HepG2 (cell line): Measurements from ENCODE around the gene TMEM14C. TPM values are rescaled to one million over a fixed set of nuclear protein-coding genes. Genes with fewer than 3 reads are reported as not detected.
A peak's percentile ranks its signal among the peaks of the same experiment; 100 is the strongest.

Experiments
- ATF1 ChIP-seq: IDR thresholded peaks from 2 replicates; pipeline ENCODE4 v1.6.1; 2016; ENCODE audit warnings: mild to moderate bottlenecking, control low read depth
- ATF5 ChIP-seq: sonication (generic); formaldehyde crosslinking; IDR thresholded peaks from 2 replicates; pipeline ENCODE4 v1.4.0; 2020; ENCODE audit warnings: mild to moderate bottlenecking, low read depth, missing genetic modification reagents
- ATF7-NPFF ChIP-seq: sonication (generic); formaldehyde crosslinking; IDR thresholded peaks from 2 replicates; pipeline ENCODE4 v1.8.1; 2023; ENCODE audit warnings: mild to moderate bottlenecking, low read depth, missing genetic modification reagents, moderate library complexity
- HOXD1 ChIP-seq: sonication (generic); formaldehyde crosslinking; IDR thresholded peaks from 2 replicates; pipeline ENCODE4 v1.5.0; 2020; ENCODE audit warnings: missing genetic modification reagents
- MXD4 ChIP-seq: IDR thresholded peaks from 2 replicates; pipeline ENCODE4 v1.6.1; 2016; ENCODE audit warnings: mild to moderate bottlenecking, missing biosample characterization, missing genetic modification reagents
- NR0B2 ChIP-seq: sonication (generic); formaldehyde crosslinking; IDR thresholded peaks from 2 replicates; pipeline ENCODE4 v1.4.0; 2020; ENCODE audit warnings: mild to moderate bottlenecking, missing genetic modification reagents
- PAF1 ChIP-seq: IDR thresholded peaks from 2 replicates; pipeline ENCODE4 v1.6.1; 2016; ENCODE audit warnings: missing genetic modification reagents, missing compliant biosample characterization
- PHF21A ChIP-seq: sonication (generic); formaldehyde crosslinking; IDR thresholded peaks from 2 replicates; pipeline ENCODE4 v1.5.0; 2020; ENCODE audit warnings: mild to moderate bottlenecking, missing genetic modification reagents
- PLRG1 ChIP-seq: fragments of 450-650 bp; conservative IDR thresholded peaks from 2 replicates; pipeline ENCODE4 v1.6.1; 2016
- POLR2A ChIP-seq, 2 experiments: IDR thresholded peaks; 2 replicates each; pipeline ENCODE4 v1.6.1; 2011; ENCODE audit warnings: low read depth in 2 of 2, low read length in 2 of 2, mild to moderate bottlenecking in 1 of 2, moderate library complexity in 1 of 2; ENCODE audit not compliant: insufficient read depth in 1 of 2
- REL ChIP-seq: sonication (generic); formaldehyde crosslinking; conservative IDR thresholded peaks from 2 replicates; pipeline ENCODE4 v1.8.0; 2022; ENCODE audit warnings: mild to moderate bottlenecking, missing genetic modification reagents, moderate library complexity
- RFX3 ChIP-seq: IDR thresholded peaks from 2 replicates; pipeline ENCODE4 v1.6.1; 2016; ENCODE audit warnings: missing biosample characterization, missing genetic modification reagents
- SALL1 ChIP-seq: sonication (generic); formaldehyde crosslinking; IDR thresholded peaks from 2 replicates; pipeline ENCODE4 v1.8.0; 2022; ENCODE audit warnings: mild to moderate bottlenecking, missing genetic modification reagents
- TSC22D2 ChIP-seq: sonication (generic); formaldehyde crosslinking; IDR thresholded peaks from 2 replicates; pipeline ENCODE4 v1.5.1; 2020; ENCODE audit warnings: missing genetic modification reagents, mild to moderate bottlenecking, borderline replicate concordance
- ZBTB3 ChIP-seq: sonication (generic); formaldehyde crosslinking; IDR thresholded peaks from 2 replicates; pipeline ENCODE4 v1.4.0; 2020; ENCODE audit warnings: low read depth, mild to moderate bottlenecking, moderate library complexity, missing genetic modification reagents, borderline replicate concordance
- ZFP37 ChIP-seq: sonication (generic); formaldehyde crosslinking; IDR thresholded peaks from 2 replicates; pipeline ENCODE4 v1.4.0; 2020; ENCODE audit warnings: missing genetic modification reagents, borderline replicate concordance
- ZMYM3 ChIP-seq: sonication (generic); formaldehyde crosslinking; IDR thresholded peaks from 2 replicates; pipeline ENCODE4 v1.5.1; 2020; ENCODE audit warnings: mild to moderate bottlenecking, missing genetic modification reagents
- ZNF549 ChIP-seq: sonication (generic); formaldehyde crosslinking; IDR thresholded peaks from 2 replicates; pipeline ENCODE4 v1.5.0; 2020; ENCODE audit warnings: missing genetic modification reagents
- ZNF607 ChIP-seq: sonication (generic); formaldehyde crosslinking; IDR thresholded peaks from 2 replicates; pipeline ENCODE4 v1.5.1; 2020; ENCODE audit warnings: missing genetic modification reagents, mild to moderate bottlenecking, borderline replicate concordance
- ZSCAN20 ChIP-seq: sonication (generic); formaldehyde crosslinking; IDR thresholded peaks from 2 replicates; pipeline ENCODE4 v1.4.0; 2020; ENCODE audit warnings: missing genetic modification reagents, mild to moderate bottlenecking, borderline replicate concordance
- ZZZ3 ChIP-seq: sonication (generic); formaldehyde crosslinking; IDR thresholded peaks from 2 replicates; pipeline ENCODE4 v1.4.0; 2020; ENCODE audit warnings: missing genetic modification reagents, mild to moderate bottlenecking, borderline replicate concordance
- polyA plus RNA-seq, 8 experiments: library from polyadenylated mRNA; depleted of rRNA in 3 of 8; stranded (reverse) in 7 of 8; unstranded in 1 of 8; fragments of >200 nt; fragmentation: Illumina TruSeq in 4 of 8; extraction: Trizol in 4 of 8; gene quantifications; 2 replicates each; pipeline versions ENCODE4 v1.2.1 to v1.2.3, GENCODE V29; 2011 to 2016; ENCODE audit warnings: low read depth in 4 of 8, missing spikeins in 1 of 8, mixed read lengths in 1 of 8; ENCODE audit not compliant: insufficient read depth in 1 of 8
- total RNA-seq, 5 experiments: library from RNA; depleted of rRNA; stranded (reverse); fragments of >200 nt; fragmentation: Illumina TruSeq; extraction: Trizol; gene quantifications; 2 replicates each; pipeline ENCODE4 v1.2.3, GENCODE V29; 2016; ENCODE audit warnings: low read depth in 1 of 5
- TF ChIP-seq, protein P1 (sequence below): sonication (generic); formaldehyde crosslinking; IDR thresholded peaks from 2 replicates; pipeline ENCODE4 v1.4.0; 2020; ENCODE audit warnings: mild to moderate bottlenecking, missing genetic modification reagents
- TF ChIP-seq, protein P2 (sequence below): sonication (generic); formaldehyde crosslinking; IDR thresholded peaks from 2 replicates; pipeline ENCODE4 v1.5.1; 2020; ENCODE audit warnings: missing genetic modification reagents, mild to moderate bottlenecking, borderline replicate concordance

The TMEM14C gene
- total and polyA plus RNA-seq, 2 of the 13 experiments (the other 11 are each of a cell fraction or from before 2014, with no cell fraction given), result 184 TPM

- TF ChIP-seq ATF5 (CRISPR knock-in tag) (peak; percentile 92; the same call in 1 of the 2 replicates), SALL1 (CRISPR knock-in tag) (peak; percentile 97), PAF1 (CRISPR knock-in tag) (no peak), ZBTB3 (peak; percentile 94), REL (CRISPR knock-in tag) (peak; percentile 89; the same call in 1 of the 2 replicates), POLR2A (IDR thresholded peaks at IDR 0.05; ENCODE audit: insufficient read depth in 1 of 2, low read depth in 2 of 2, low read length in 2 of 2) (peak in 1 of 2 experiments; percentile 88; a peak in 3 of 4 replicates), HOXD1 (CRISPR knock-in tag) (peak; percentile 23; the same call in 1 of the 2 replicates), ATF1 (CRISPR knock-in tag) (peak; percentile 84; the same call in 1 of the 2 replicates), ZZZ3 (peak; percentile 96), RFX3 (0 out of 2 replicates have a peak, but pooled peaks have one; percentile 7), ATF7-NPFF (CRISPR knock-in tag) (peak; percentile 86), ZMYM3 (CRISPR knock-in tag) (peak; percentile 92), ZFP37 (CRISPR knock-in tag) (peak; percentile 92), ZSCAN20 (CRISPR knock-in tag) (0 out of 2 replicates have a peak, but pooled peaks have one; percentile 78), PLRG1 (no peak), TSC22D2 (no peak; the same call in 1 of the 2 replicates), NR0B2 (CRISPR knock-in tag) (no peak), PHF21A (CRISPR knock-in tag) (peak; percentile 90), ZNF549 (CRISPR knock-in tag) (no peak; the same call in 1 of the 2 replicates), MXD4 (peak; percentile 93), ZNF607 (CRISPR knock-in tag) (peak; percentile 97)
- TF ChIP-seq, protein P1, sequence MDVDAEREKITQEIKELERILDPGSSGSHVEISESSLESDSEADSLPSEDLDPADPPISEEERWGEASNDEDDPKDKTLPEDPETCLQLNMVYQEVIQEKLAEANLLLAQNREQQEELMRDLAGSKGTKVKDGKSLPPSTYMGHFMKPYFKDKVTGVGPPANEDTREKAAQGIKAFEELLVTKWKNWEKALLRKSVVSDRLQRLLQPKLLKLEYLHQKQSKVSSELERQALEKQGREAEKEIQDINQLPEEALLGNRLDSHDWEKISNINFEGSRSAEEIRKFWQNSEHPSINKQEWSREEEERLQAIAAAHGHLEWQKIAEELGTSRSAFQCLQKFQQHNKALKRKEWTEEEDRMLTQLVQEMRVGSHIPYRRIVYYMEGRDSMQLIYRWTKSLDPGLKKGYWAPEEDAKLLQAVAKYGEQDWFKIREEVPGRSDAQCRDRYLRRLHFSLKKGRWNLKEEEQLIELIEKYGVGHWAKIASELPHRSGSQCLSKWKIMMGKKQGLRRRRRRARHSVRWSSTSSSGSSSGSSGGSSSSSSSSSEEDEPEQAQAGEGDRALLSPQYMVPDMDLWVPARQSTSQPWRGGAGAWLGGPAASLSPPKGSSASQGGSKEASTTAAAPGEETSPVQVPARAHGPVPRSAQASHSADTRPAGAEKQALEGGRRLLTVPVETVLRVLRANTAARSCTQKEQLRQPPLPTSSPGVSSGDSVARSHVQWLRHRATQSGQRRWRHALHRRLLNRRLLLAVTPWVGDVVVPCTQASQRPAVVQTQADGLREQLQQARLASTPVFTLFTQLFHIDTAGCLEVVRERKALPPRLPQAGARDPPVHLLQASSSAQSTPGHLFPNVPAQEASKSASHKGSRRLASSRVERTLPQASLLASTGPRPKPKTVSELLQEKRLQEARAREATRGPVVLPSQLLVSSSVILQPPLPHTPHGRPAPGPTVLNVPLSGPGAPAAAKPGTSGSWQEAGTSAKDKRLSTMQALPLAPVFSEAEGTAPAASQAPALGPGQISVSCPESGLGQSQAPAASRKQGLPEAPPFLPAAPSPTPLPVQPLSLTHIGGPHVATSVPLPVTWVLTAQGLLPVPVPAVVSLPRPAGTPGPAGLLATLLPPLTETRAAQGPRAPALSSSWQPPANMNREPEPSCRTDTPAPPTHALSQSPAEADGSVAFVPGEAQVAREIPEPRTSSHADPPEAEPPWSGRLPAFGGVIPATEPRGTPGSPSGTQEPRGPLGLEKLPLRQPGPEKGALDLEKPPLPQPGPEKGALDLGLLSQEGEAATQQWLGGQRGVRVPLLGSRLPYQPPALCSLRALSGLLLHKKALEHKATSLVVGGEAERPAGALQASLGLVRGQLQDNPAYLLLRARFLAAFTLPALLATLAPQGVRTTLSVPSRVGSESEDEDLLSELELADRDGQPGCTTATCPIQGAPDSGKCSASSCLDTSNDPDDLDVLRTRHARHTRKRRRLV (CRISPR knock-in tag), result peak; percentile 83
- TF ChIP-seq, protein P2, sequence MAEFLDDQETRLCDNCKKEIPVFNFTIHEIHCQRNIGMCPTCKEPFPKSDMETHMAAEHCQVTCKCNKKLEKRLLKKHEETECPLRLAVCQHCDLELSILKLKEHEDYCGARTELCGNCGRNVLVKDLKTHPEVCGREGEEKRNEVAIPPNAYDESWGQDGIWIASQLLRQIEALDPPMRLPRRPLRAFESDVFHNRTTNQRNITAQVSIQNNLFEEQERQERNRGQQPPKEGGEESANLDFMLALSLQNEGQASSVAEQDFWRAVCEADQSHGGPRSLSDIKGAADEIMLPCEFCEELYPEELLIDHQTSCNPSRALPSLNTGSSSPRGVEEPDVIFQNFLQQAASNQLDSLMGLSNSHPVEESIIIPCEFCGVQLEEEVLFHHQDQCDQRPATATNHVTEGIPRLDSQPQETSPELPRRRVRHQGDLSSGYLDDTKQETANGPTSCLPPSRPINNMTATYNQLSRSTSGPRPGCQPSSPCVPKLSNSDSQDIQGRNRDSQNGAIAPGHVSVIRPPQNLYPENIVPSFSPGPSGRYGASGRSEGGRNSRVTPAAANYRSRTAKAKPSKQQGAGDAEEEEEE (CRISPR knock-in tag), result peak; percentile 51; the same call in 1 of the 2 replicates
These were observed at the start of gene TMEM14C (continued) for GRCh38 chr6:10722820-10723566.
